Neural cell (in vitro differentiated cells): Measurements from ENCODE around the gene KLF2. TPM values are rescaled to one million over a fixed set of nuclear protein-coding genes. Genes with fewer than 3 reads are reported as not detected.

Experiments
- H2AFZ ChIP-seq: fragments of 200-600, 300-800 bp; sonication (generic), shearing (Covaris generic); 2 replicates; pipeline ENCODE4 v1.6.0; 2014; ENCODE audit warnings: low read depth, mild to moderate bottlenecking, antibody characterized with exemption, low read length, moderate library complexity
- H3F3A ChIP-seq: fragments of 200-600 bp; shearing (Covaris generic); 2 replicates; pipeline ENCODE4 v1.6.1; 2016; ENCODE audit warnings: mild to moderate bottlenecking, moderate library complexity, mixed read lengths, antibody characterized with exemption, low read length; ENCODE audit not compliant: insufficient read depth, poor library complexity, severe bottlenecking
- H3K27ac ChIP-seq: fragments of 200-600, 300-800 bp; sonication (generic), shearing (Covaris generic); 2 replicates; pipeline ENCODE4 v1.5.1; 2014; ENCODE audit warnings: mild to moderate bottlenecking, low read length, moderate library complexity
- H3K27me3 ChIP-seq: fragments of 300-800, 200-600 bp; sonication (generic), shearing (Covaris generic); 2 replicates; pipeline ENCODE4 v1.6.0; 2014; ENCODE audit warnings: mild to moderate bottlenecking, low read depth, low read length, moderate library complexity; ENCODE audit not compliant: insufficient read depth
- H3K36me3 ChIP-seq: fragments of 300-800, 200-600 bp; sonication (generic), shearing (Covaris generic); 2 replicates; pipeline ENCODE4 v1.5.1; 2014; ENCODE audit warnings: mild to moderate bottlenecking, antibody characterized with exemption, low read length, moderate library complexity; ENCODE audit not compliant: insufficient read depth
- H3K4me2 ChIP-seq: fragments of 300-800, 200-600 bp; sonication (generic), shearing (Covaris generic); 2 replicates; pipeline ENCODE4 v1.6.0; 2014; ENCODE audit warnings: mild to moderate bottlenecking, low read length
- H3K4me3 ChIP-seq: fragments of 300-800, 200-600 bp; sonication (generic), shearing (Covaris generic); 2 replicates; pipeline ENCODE4 v1.5.1; 2014; ENCODE audit warnings: mild to moderate bottlenecking, low read length, moderate library complexity
- H3K79me2 ChIP-seq: fragments of 200-600 bp; shearing (Covaris generic); replicated peaks from 2 replicates; pipeline ENCODE4 v1.6.0; 2014; ENCODE audit warnings: mild to moderate bottlenecking, low read length, moderate library complexity; ENCODE audit not compliant: insufficient read depth
- H3K9ac ChIP-seq: fragments of 300-800, 200-600 bp; sonication (generic), shearing (Covaris generic); 2 replicates; pipeline ENCODE4 v1.6.1; 2016; ENCODE audit warnings: mild to moderate bottlenecking, low read length, mixed read lengths
- H3K9me2 ChIP-seq: fragments of 200-600 bp; shearing (Covaris generic); 2 replicates; pipeline ENCODE4 v1.6.1; 2016; ENCODE audit warnings: mild to moderate bottlenecking, low read length, mixed read lengths; ENCODE audit not compliant: insufficient read depth
- H3K9me3 ChIP-seq: fragments of 200-600, 300-800 bp; sonication (generic), shearing (Covaris generic); 2 replicates; pipeline ENCODE4 v1.6.1; 2016; ENCODE audit warnings: mild to moderate bottlenecking, mixed run types, low read length, moderate library complexity, mixed read lengths
- H4K20me1 ChIP-seq: fragments of 200-600 bp; shearing (Covaris generic); 2 replicates; pipeline ENCODE4 v1.6.1; 2016; ENCODE audit warnings: mild to moderate bottlenecking, mixed run types; ENCODE audit not compliant: insufficient read depth
- CTCF ChIP-seq: fragments of 450-650 bp; IDR thresholded peaks from 2 replicates; pipeline ENCODE4 v1.5.1; 2014; ENCODE audit warnings: antibody characterized with exemption, mild to moderate bottlenecking, moderate library complexity; ENCODE audit not compliant: poor library complexity, severe bottlenecking
- EP300 ChIP-seq: fragments of 450-650 bp; conservative IDR thresholded peaks from 2 replicates; pipeline ENCODE4 v1.6.1; 2014; ENCODE audit warnings: antibody characterized with exemption, mild to moderate bottlenecking, moderate library complexity; ENCODE audit not compliant: poor library complexity, severe bottlenecking
- EZH2 ChIP-seq: fragments of 200-600, 300-800 bp; shearing (Covaris generic), sonication (generic); IDR thresholded peaks from 2 replicates; pipeline ENCODE4 v1.6.1; 2014; ENCODE audit warnings: antibody characterized with exemption, low read length, borderline replicate concordance, mild to moderate bottlenecking; ENCODE audit not compliant: insufficient read depth, poor library complexity, severe bottlenecking
- MXI1 ChIP-seq: fragments of 450-650 bp; conservative IDR thresholded peaks from 2 replicates; pipeline ENCODE4 v1.6.1; 2014; ENCODE audit warnings: antibody characterized with exemption, mild to moderate bottlenecking; ENCODE audit not compliant: poor library complexity, severe bottlenecking
- POLR2AphosphoS5 ChIP-seq: IDR thresholded peaks from 2 replicates; pipeline ENCODE4 v1.6.1; 2012
- RAD21 ChIP-seq: fragments of 450-650 bp; conservative IDR thresholded peaks from 2 replicates; pipeline ENCODE4 v1.6.1; 2014; ENCODE audit warnings: antibody characterized with exemption, mild to moderate bottlenecking, moderate library complexity
- REST ChIP-seq: IDR thresholded peaks from 2 replicates; pipeline ENCODE4 v1.6.1; 2012; ENCODE audit warnings: borderline replicate concordance
- SMC3 ChIP-seq: fragments of 450-650 bp; conservative IDR thresholded peaks from 2 replicates; pipeline ENCODE4 v1.6.1; 2014; ENCODE audit warnings: antibody characterized with exemption, mild to moderate bottlenecking, moderate library complexity; ENCODE audit not compliant: poor library complexity
- TAF1 ChIP-seq: IDR thresholded peaks from 2 replicates; pipeline ENCODE4 v1.6.1; 2012; ENCODE audit warnings: low read depth
- polyA plus RNA-seq: library from polyadenylated mRNA; depleted of rRNA; stranded (reverse); fragments of >200 nt; gene quantifications from 2 replicates; pipeline ENCODE4 v1.2.3, GENCODE V29; 2014

The KLF2 gene
- polyA plus RNA-seq, 1 donor from 2014 or later, result 0.15 TPM

DNA sequence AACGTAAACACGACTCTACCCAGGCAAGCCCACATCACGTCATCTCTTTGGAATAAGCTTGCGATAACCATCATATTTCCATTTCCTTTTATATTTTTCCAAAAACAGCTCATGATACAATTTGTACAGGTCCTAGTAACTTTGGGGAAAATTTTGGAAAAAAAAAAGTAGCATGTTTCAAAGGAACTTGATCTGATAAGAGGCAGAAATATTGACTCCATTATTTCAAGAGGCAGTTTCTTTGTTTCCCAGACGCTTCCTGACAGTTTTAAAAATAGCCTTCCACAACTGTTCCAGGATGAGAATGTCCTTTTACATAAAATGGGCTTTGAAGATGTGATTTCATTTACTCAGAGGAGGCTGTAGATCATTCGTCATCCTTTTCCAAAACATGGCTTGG is 23.1 kb downstream of the KLF2 start:
- no peaks in the 10 kb centered on the region for H3K9me3 ChIP-seq
- no peaks in the 10 kb centered on the region for H3K9me2 ChIP-seq
- no peak overlapping the region for H2AFZ ChIP-seq
- no peak overlapping the region for H3K4me2 ChIP-seq
- no peak overlapping the region for H3K27ac ChIP-seq
- H3K79me2 ChIP-seq, result no peaks in the 10 kb centered on the region
- no peak for TF ChIP-seq SMC3
- no peak for TF ChIP-seq EZH2
- TF ChIP-seq CTCF, result no peak
- TF ChIP-seq EP300, result no peak
- no peak for TF ChIP-seq RAD21
- no peak for TF ChIP-seq TAF1
- TF ChIP-seq REST, result no peak
- no peak for TF ChIP-seq POLR2AphosphoS5
- no peak for TF ChIP-seq MXI1
- H3K9ac ChIP-seq, result no peak overlapping the region
- no peaks in the 10 kb centered on the region for H3K36me3 ChIP-seq
- H3F3A ChIP-seq, result no peaks in the 10 kb centered on the region
- H3K27me3 ChIP-seq, result no peaks in the 10 kb centered on the region
- no peak overlapping the region for H3K4me3 ChIP-seq
- no peaks in the 10 kb centered on the region for H4K20me1 ChIP-seq

GRCh38 chr19:16349551-16350152 is 25.0 kb downstream of the KLF2 start:
- Histone ChIP-seq H3K79me2 (no peaks in the 10 kb centered on the region), H3K4me3 (no peak overlapping the region), H3K36me3 (no peaks in the 10 kb centered on the region), H3K27ac (no peak overlapping the region), H3K9ac (no peak overlapping the region), H3K27me3 (no peaks in the 10 kb centered on the region), H3K9me2 (no peaks in the 10 kb centered on the region), H2AFZ (no peak overlapping the region), H4K20me1 (no peaks in the 10 kb centered on the region), H3K9me3 (no peaks in the 10 kb centered on the region), H3K4me2 (no peak overlapping the region), H3F3A (no peaks in the 10 kb centered on the region)
- TF ChIP-seq EP300 (no peak), EZH2 (no peak), SMC3 (no peak)
